NT2/D1 (cell line): ENCODE measurements around the gene CDK6.

Experiments used
- DNase-seq: peaks from one replicate; pipeline ENCODE4 v3.0.0-alpha.2; 2011; ENCODE audit warnings: low read depth, low spot score
- H3K27me3 ChIP-seq: 2 replicates; pipeline ENCODE4 v1.6.0; 2011; ENCODE audit warnings: mild to moderate bottlenecking; ENCODE audit not compliant: insufficient read length, insufficient read depth
- H3K36me3 ChIP-seq: 2 replicates; pipeline ENCODE4 v1.6.1; 2011; ENCODE audit warnings: mild to moderate bottlenecking, low read length, mixed read lengths; ENCODE audit not compliant: insufficient read depth, insufficient read length
- H3K4me1 ChIP-seq: 2 replicates; pipeline ENCODE4 v1.5.1; 2011; ENCODE audit not compliant: insufficient read depth, insufficient read length
- H3K4me3 ChIP-seq: 2 replicates; pipeline ENCODE4 v1.5.1; 2011; ENCODE audit warnings: low read depth; ENCODE audit not compliant: insufficient read length
- H3K9ac ChIP-seq: 2 replicates; pipeline ENCODE4 v1.6.0; 2011; ENCODE audit warnings: low read depth; ENCODE audit not compliant: insufficient read length
- H3K9me3 ChIP-seq: 2 replicates; pipeline ENCODE4 v1.5.1; 2011; ENCODE audit warnings: mild to moderate bottlenecking, low read length; ENCODE audit not compliant: insufficient read depth
- SUZ12 ChIP-seq: IDR thresholded peaks from 2 replicates; pipeline ENCODE4 v1.6.1; 2011; ENCODE audit not compliant: insufficient read length, insufficient read depth; ENCODE audit errors: extremely low read depth
- YY1 ChIP-seq: IDR thresholded peaks from 2 replicates; pipeline ENCODE4 v1.6.1; 2011; ENCODE audit not compliant: insufficient read length, insufficient read depth
- ZNF274 ChIP-seq: IDR thresholded peaks from 2 replicates; pipeline ENCODE4 v1.6.1; 2011; ENCODE audit warnings: mild to moderate bottlenecking, low read depth, low read length

Gene CDK6

GRCh38 chr7:92856436-92856835 is 20.1 kb upstream of the CDK6 start:
- H3K36me3 ChIP-seq, result no peaks in the 10 kb centered on the region
- H3K9ac ChIP-seq, result no peak overlapping the region
- H3K27me3 ChIP-seq, result no peaks in the 10 kb centered on the region
- TF ChIP-seq ZNF274 (no peak), SUZ12 (no peak), YY1 (no peak)
- H3K4me3 ChIP-seq, result no peak overlapping the region
- no peaks in the 10 kb centered on the region for H3K9me3 ChIP-seq
- H3K4me1 ChIP-seq, result no peaks in the 10 kb centered on the region
- no peak for DNase-seq

DNA sequence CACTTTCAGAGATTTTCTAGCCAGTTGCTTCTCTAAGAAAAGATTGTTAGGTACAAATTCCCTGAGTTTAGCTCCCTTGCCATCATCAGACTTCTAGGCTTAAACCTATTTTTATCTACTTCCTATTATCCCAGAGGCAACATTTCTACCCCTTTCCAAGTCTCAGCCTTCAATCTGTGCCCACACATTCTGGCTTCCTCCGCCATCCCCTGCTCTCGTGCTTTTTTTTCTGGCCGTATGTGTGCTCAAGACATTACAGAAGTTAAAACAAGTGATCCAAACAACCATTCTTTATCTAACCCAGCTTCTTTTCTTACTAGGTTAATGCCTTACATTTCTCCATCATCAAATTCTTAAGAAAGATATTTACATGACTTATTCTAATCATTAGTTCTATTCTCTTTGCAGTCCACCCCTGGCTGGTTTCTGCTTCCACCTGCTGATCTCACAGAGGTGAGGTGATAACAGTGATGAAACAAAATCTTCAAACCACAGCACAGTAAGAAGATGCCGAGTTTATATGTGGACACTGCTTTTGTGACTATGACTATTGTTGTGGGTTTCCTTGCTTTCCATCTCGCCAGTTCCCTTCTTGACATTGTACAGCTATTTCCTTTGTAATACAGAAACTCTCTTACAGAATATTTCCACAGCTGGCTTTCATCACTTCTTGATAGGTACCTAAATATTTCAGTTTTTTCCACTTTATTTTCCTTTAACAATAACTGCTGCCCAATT is 18.3 kb upstream of the CDK6 start:
- Histone ChIP-seq H3K36me3 (no peaks in the 10 kb centered on the region), H3K4me1 (no peaks in the 10 kb centered on the region), H3K27me3 (no peaks in the 10 kb centered on the region), H3K9me3 (no peaks in the 10 kb centered on the region), H3K4me3 (no peak overlapping the region), H3K9ac (no peak overlapping the region)
- no peak for DNase-seq
- no peak for TF ChIP-seq SUZ12
- no peak for TF ChIP-seq YY1
- no peak for TF ChIP-seq ZNF274

DNA sequence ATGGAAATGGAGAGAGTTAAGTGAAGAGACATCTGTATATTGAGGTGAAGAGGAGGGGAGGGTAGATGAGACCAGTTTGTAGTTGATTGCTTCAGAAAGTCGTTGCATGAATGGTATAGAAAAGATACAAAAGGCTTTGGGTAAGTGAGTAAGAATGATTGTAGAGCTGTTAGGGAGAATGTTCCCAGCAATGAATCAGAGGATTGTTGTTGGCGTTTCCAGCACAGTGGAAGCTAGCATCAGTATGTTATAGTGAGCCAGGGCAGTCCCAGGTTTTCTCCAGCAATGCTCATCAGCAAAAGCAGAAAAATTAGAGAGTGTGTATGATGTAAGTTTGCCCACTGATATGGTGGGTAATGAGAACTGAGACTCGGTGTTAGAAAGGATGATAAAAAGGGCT is 15.4 kb upstream of the CDK6 start:
- H3K4me3 ChIP-seq, result no peak overlapping the region
- TF ChIP-seq ZNF274 (no peak), SUZ12 (no peak), YY1 (no peak)
- no peaks in the 10 kb centered on the region for H3K9me3 ChIP-seq
- no peak overlapping the region for H3K9ac ChIP-seq
- H3K4me1 ChIP-seq, result no peaks in the 10 kb centered on the region
- no peaks in the 10 kb centered on the region for H3K36me3 ChIP-seq
- H3K27me3 ChIP-seq, result no peaks in the 10 kb centered on the region
- DNase-seq, result no peak

DNA sequence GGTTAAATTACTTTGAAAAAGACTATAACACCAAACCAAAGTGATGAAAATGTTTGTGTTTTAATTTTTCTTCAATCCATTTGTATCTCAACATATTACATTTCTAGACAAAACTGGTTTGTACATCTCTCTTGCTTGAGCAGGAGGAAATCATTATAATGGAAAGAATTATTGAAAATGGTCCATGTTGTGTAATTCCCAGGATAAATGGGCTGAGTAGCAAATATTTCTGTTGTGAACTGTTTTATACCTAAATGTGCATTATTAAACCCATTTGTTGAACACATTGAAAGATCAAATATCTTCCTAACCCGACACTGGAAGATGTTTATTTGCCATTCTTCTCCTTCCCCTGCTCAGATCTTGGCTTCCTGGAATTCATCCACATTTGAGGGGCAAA is 14.1 kb upstream of the CDK6 start:
- no peaks in the 10 kb centered on the region for H3K36me3 ChIP-seq
- no peaks in the 10 kb centered on the region for H3K4me1 ChIP-seq
- DNase-seq, result no peak
- no peak overlapping the region for H3K9ac ChIP-seq
- TF ChIP-seq YY1, result no peak
- TF ChIP-seq ZNF274, result no peak
- no peak overlapping the region for H3K4me3 ChIP-seq
- H3K27me3 ChIP-seq, result no peaks in the 10 kb centered on the region
- no peaks in the 10 kb centered on the region for H3K9me3 ChIP-seq

DNA sequence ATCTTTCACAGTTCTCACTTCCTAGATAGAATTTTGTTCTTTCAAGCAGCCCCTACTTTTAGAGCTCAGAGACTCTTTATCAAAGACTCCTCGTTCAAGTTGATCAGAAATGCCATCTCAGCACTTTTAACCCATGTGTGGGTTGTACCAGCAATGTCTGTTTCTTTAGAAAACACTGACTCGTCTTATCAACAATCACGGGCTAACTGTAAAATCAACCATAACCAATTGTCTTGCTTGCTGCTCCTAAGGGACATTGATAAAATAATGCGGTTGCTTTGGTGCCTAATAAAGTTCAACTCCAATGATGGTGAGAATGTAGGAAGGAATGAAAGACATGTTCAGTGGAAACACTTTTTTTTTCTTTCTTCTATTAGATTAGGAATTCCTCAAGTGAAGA is 12.9 kb upstream of the CDK6 start:
- Histone ChIP-seq H3K4me1 (no peaks in the 10 kb centered on the region), H3K9me3 (no peaks in the 10 kb centered on the region), H3K4me3 (no peak overlapping the region), H3K36me3 (no peaks in the 10 kb centered on the region), H3K9ac (no peak overlapping the region), H3K27me3 (no peaks in the 10 kb centered on the region)
- no peak for DNase-seq
- TF ChIP-seq SUZ12 (no peak), YY1 (no peak), ZNF274 (no peak)

GRCh38 chr7:92848851-92849250 is 12.5 kb upstream of the CDK6 start:
- Histone ChIP-seq H3K4me3 (no peak overlapping the region), H3K4me1 (no peaks in the 10 kb centered on the region), H3K9me3 (0 out of 2 replicates have a peak, but pooled peaks cover 3% of the 10 kb centered on the region), H3K27me3 (no peaks in the 10 kb centered on the region), H3K36me3 (no peaks in the 10 kb centered on the region), H3K9ac (no peak overlapping the region)
- DNase-seq, result no peak
- no peak for TF ChIP-seq ZNF274

DNA sequence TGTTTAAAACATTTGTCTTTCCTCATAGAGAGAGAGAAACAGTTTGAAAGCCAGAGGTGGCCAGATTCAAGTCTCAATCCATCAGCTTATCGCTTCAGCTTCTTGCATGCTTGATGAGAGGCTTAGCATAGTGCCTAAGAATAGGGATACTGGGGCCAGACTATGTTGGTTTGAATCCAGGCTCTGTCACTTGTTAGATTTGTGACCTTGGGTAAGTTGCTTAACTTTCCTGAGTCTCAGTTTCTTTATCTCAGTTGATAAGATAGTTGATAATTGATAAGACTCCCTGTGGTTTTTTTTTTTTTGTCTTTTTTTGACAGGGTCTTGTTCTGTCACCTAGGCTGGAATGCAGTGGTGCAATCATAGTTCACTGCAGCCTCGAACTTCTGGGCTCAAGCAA is 12.1 kb upstream of the CDK6 start:
- 0 out of 2 replicates have a peak, but pooled peaks cover 6% of the 10 kb centered on the region for H3K9me3 ChIP-seq
- H3K36me3 ChIP-seq, result no peaks in the 10 kb centered on the region
- no peak for DNase-seq
- H3K27me3 ChIP-seq, result no peaks in the 10 kb centered on the region
- TF ChIP-seq SUZ12, result no peak
- no peak for TF ChIP-seq YY1
- no peak for TF ChIP-seq ZNF274
- H3K4me3 ChIP-seq, result no peak overlapping the region
- H3K9ac ChIP-seq, result no peak overlapping the region
- H3K4me1 ChIP-seq, result no peaks in the 10 kb centered on the region

DNA sequence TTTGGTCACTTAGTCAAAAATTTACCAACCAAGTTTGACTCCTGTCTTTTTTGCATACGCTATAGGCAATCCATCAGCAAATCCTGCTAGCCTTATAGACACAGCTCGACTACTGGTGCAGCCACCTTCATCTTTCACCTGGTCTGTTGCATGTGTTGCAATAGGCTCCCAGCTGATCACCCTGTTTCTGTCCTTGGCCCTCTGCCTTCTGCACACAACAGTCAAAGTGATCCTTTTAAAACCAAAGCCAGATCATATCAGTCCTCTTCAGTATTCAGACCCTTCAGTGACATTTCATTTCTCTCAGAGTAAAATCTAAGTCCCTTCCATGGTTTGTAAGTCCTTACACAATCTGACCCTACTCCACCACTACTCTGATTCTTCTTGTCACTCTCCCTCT is 10.9 kb upstream of the CDK6 start:
- Histone ChIP-seq H3K4me1 (no peaks in the 10 kb centered on the region), H3K27me3 (no peaks in the 10 kb centered on the region), H3K36me3 (no peaks in the 10 kb centered on the region), H3K9ac (no peak overlapping the region), H3K9me3 (0 out of 2 replicates have a peak, but pooled peaks cover 6% of the 10 kb centered on the region), H3K4me3 (no peak overlapping the region)
- no peak for TF ChIP-seq SUZ12
- no peak for TF ChIP-seq ZNF274
- no peak for TF ChIP-seq YY1
- no peak for DNase-seq
